Muscle layer of duodenum (tissue), 2 donors: ENCODE data around the gene TIMM17B.
A peak's percentile ranks its signal among the peaks of the same experiment; 100 is the strongest.

Source experiments
- H3K27ac ChIP-seq: one replicate; pipeline ENCODE4 v1.7.0; 2013; ENCODE audit warnings: mild to moderate bottlenecking, low read length
- H3K27me3 ChIP-seq: one replicate; pipeline ENCODE4 v1.7.0; 2013; ENCODE audit warnings: low read depth, mild to moderate bottlenecking, control low read depth, low read length
- H3K36me3 ChIP-seq, 2 donors: one replicate each; pipeline ENCODE4 v1.7.0; 2013; ENCODE audit warnings: low read length in 2 of 2, control low read depth in 1 of 2, mild to moderate bottlenecking in 1 of 2; ENCODE audit not compliant: insufficient read depth in 2 of 2, control insufficient read depth in 1 of 2
- H3K4me1 ChIP-seq, 2 donors: one replicate each; pipeline ENCODE4 v1.7.0; 2013; ENCODE audit warnings: low read length in 2 of 2, mild to moderate bottlenecking in 2 of 2, control low read depth in 1 of 2, moderate library complexity in 1 of 2; ENCODE audit not compliant: insufficient read depth in 2 of 2, control insufficient read depth in 1 of 2
- H3K4me3 ChIP-seq, 2 donors: one replicate each; pipeline ENCODE4 v1.7.0; 2013; ENCODE audit warnings: low read length in 2 of 2, low read depth in 1 of 2, mild to moderate bottlenecking in 1 of 2
- H3K9me3 ChIP-seq, 2 donors: one replicate each; pipeline ENCODE4 v1.7.0; 2013; ENCODE audit warnings: low read length in 2 of 2, control low read depth in 1 of 2, mild to moderate bottlenecking in 1 of 2; ENCODE audit not compliant: control insufficient read depth in 1 of 2
- donor health status: healthy.

The TIMM17B gene

GRCh38 chrX:48904626-48905025, 7.1 kb upstream of the TIMM17B start:
- Histone ChIP-seq H3K4me3 (no peak overlapping the region), H3K9me3 (no peaks in the 10 kb centered on the region), H3K27ac (no peak overlapping the region), H3K4me1 (no peaks in the 10 kb centered on the region), H3K27me3 (no peaks in the 10 kb centered on the region), H3K36me3 (peaks cover 10 to 44% of the 10 kb centered on the region in 2 donors)

GRCh38 chrX:48904180-48904579, 6.6 kb upstream of the TIMM17B start:
- H3K4me3 ChIP-seq = no peak overlapping the region
- H3K27ac ChIP-seq = no peak overlapping the region
- no peaks in the 10 kb centered on the region for H3K9me3 ChIP-seq
- H3K4me1 ChIP-seq = no peaks in the 10 kb centered on the region
- H3K27me3 ChIP-seq = no peaks in the 10 kb centered on the region
- H3K36me3 ChIP-seq = peaks cover 10 to 44% of the 10 kb centered on the region in 2 donors

GRCh38 chrX:48903290-48903689, 5.7 kb upstream of the TIMM17B start:
- Histone ChIP-seq H3K36me3 (peaks cover 10 to 44% of the 10 kb centered on the region in 2 donors), H3K27me3 (no peaks in the 10 kb centered on the region), H3K27ac (no peak overlapping the region), H3K9me3 (no peaks in the 10 kb centered on the region), H3K4me1 (no peaks in the 10 kb centered on the region), H3K4me3 (no peak overlapping the region)

- peaks cover 10 to 44% of the 10 kb centered on the region in 2 donors for H3K36me3 ChIP-seq
These were observed 5.2 kb upstream of the TIMM17B start for GRCh38 chrX:48902776-48903175.

GRCh38 chrX:48902135-48902534, 4.6 kb upstream of the TIMM17B start:
- Histone ChIP-seq H3K27ac (no peak overlapping the region), H3K4me1 (no peaks in the 10 kb centered on the region), H3K9me3 (no peaks in the 10 kb centered on the region), H3K27me3 (no peaks in the 10 kb centered on the region), H3K4me3 (no peak overlapping the region), H3K36me3 (peaks cover 10 to 44% of the 10 kb centered on the region in 2 donors)

More at GRCh38 chrX:48902776-48903175, 5.2 kb upstream of the TIMM17B start:
- Histone ChIP-seq H3K9me3 (no peaks in the 10 kb centered on the region), H3K27me3 (no peaks in the 10 kb centered on the region), H3K4me3 (no peak overlapping the region), H3K4me1 (no peaks in the 10 kb centered on the region), H3K27ac (no peak overlapping the region)

GRCh38 chrX:48901069-48901468, 3.5 kb upstream of the TIMM17B start:
- H3K36me3 ChIP-seq = peaks cover 5 to 38% of the 10 kb centered on the region in 2 donors

GRCh38 chrX:48899078-48899410, 1.5 kb upstream of the TIMM17B start:
- Histone ChIP-seq H3K36me3 (peaks cover 0 to 26% of the 10 kb centered on the region in 2 donors), H3K4me1 (peaks cover 0 to 8% of the 10 kb centered on the region in 2 donors)

More at GRCh38 chrX:48901069-48901468, 3.5 kb upstream of the TIMM17B start:
- Histone ChIP-seq H3K27ac (no peak overlapping the region), H3K9me3 (no peaks in the 10 kb centered on the region), H3K27me3 (no peaks in the 10 kb centered on the region), H3K4me1 (peaks cover 0 to 8% of the 10 kb centered on the region in 2 donors), H3K4me3 (no peak overlapping the region)

GRCh38 chrX:48897157-48897624, 377 bp downstream of the TIMM17B start:
- Histone ChIP-seq H3K4me1 (peaks cover 0 to 8% of the 10 kb centered on the region in 2 donors), H3K4me3 (peak overlapping the region; percentile 70 to 80), H3K36me3 (peaks cover 0 to 25% of the 10 kb centered on the region in 2 donors), H3K9me3 (no peaks in the 10 kb centered on the region), H3K27me3 (no peaks in the 10 kb centered on the region), H3K27ac (peak overlapping the region; percentile 91)

More at GRCh38 chrX:48899078-48899410, 1.5 kb upstream of the TIMM17B start:
- H3K4me3 ChIP-seq = no peak overlapping the region
- no peaks in the 10 kb centered on the region for H3K27me3 ChIP-seq
- H3K9me3 ChIP-seq = no peaks in the 10 kb centered on the region
- no peak overlapping the region for H3K27ac ChIP-seq

GRCh38 chrX:48896611-48897011, 957 bp downstream of the TIMM17B start:
- Histone ChIP-seq H3K9me3 (no peaks in the 10 kb centered on the region), H3K4me1 (peaks cover 0 to 11% of the 10 kb centered on the region in 2 donors), H3K27ac (peak overlapping the region; percentile 91), H3K36me3 (peaks cover 0 to 19% of the 10 kb centered on the region in 2 donors), H3K27me3 (no peaks in the 10 kb centered on the region), H3K4me3 (peak overlapping the region; percentile 70 to 80)

GRCh38 chrX:48894891-48895290, 2.7 kb downstream of the TIMM17B start:
- H3K36me3 ChIP-seq = peaks cover 0 to 13% of the 10 kb centered on the region in 2 donors
- H3K27me3 ChIP-seq = no peaks in the 10 kb centered on the region
- no peak overlapping the region for H3K4me3 ChIP-seq
- H3K9me3 ChIP-seq = no peaks in the 10 kb centered on the region
- H3K27ac ChIP-seq = no peak overlapping the region
- H3K4me1 ChIP-seq = peaks cover 0 to 16% of the 10 kb centered on the region in 2 donors

- peaks cover 0 to 16% of the 10 kb centered on the region in 2 donors for H3K4me1 ChIP-seq
- no peak overlapping the region for H3K4me3 ChIP-seq
- H3K27me3 ChIP-seq = no peaks in the 10 kb centered on the region
- peaks cover 0 to 13% of the 10 kb centered on the region in 2 donors for H3K36me3 ChIP-seq
- H3K9me3 ChIP-seq = no peaks in the 10 kb centered on the region
- H3K27ac ChIP-seq = no peak overlapping the region
These were observed 3.8 kb downstream of the TIMM17B start for GRCh38 chrX:48893556-48894348.
